Neural cell (in vitro differentiated cells): ENCODE results near the gene SOBP.

ENCODE experiments used
- RAD21 ChIP-seq: fragments of 450-650 bp; conservative IDR thresholded peaks from 2 replicates; pipeline ENCODE4 v1.6.1; 2014; ENCODE audit warnings: antibody characterized with exemption, mild to moderate bottlenecking, moderate library complexity
- TAF1 ChIP-seq: IDR thresholded peaks from 2 replicates; pipeline ENCODE4 v1.6.1; 2012; ENCODE audit warnings: low read depth
- TF ChIP-seq, protein P1 (sequence below): fragments of 450-650 bp; IDR thresholded peaks from 2 replicates; pipeline ENCODE4 v1.5.1; 2014; ENCODE audit warnings: antibody characterized with exemption, mild to moderate bottlenecking, moderate library complexity; ENCODE audit not compliant: poor library complexity, severe bottlenecking

DNA sequence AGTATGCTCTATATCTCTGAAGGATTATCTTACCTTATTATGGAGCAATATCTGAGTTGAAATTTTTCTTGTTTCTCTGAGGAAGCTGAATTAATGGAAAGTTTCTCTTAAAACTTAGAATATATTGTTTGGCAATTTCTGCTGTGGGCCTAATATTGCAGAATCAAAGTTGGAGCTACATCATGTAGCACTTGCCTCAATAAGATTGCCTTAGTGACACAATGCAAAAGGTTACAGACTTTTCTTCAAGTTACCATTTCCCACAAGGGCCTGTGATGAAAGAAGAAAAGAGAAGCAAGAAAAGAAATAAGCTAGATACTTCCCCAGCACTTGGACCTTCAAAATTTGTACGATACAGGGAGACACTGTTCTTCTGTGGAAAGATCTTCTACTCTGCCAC, 151.2 kb downstream of the SOBP start:
- TF ChIP-seq RAD21 (no peak), TAF1 (no peak)
- TF ChIP-seq, protein P1, sequence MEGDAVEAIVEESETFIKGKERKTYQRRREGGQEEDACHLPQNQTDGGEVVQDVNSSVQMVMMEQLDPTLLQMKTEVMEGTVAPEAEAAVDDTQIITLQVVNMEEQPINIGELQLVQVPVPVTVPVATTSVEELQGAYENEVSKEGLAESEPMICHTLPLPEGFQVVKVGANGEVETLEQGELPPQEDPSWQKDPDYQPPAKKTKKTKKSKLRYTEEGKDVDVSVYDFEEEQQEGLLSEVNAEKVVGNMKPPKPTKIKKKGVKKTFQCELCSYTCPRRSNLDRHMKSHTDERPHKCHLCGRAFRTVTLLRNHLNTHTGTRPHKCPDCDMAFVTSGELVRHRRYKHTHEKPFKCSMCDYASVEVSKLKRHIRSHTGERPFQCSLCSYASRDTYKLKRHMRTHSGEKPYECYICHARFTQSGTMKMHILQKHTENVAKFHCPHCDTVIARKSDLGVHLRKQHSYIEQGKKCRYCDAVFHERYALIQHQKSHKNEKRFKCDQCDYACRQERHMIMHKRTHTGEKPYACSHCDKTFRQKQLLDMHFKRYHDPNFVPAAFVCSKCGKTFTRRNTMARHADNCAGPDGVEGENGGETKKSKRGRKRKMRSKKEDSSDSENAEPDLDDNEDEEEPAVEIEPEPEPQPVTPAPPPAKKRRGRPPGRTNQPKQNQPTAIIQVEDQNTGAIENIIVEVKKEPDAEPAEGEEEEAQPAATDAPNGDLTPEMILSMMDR = no peak
